HG03457 (cell line): ENCODE data around the gene UGT1A4.
"Not testable (repeated sequence)": the region's sequence is repeated elsewhere in the genome, so short reads cannot be mapped to it uniquely, and the experiment has no call there.

Experiments used
- ATAC-seq: cut with Tn5 transposase; IDR thresholded peaks from one replicate; pipeline ENCODE4 v1.9.1; 2021; ENCODE audit warnings: moderate number of reproducible peaks; ENCODE audit not compliant: unreplicated experiment

The UGT1A4 gene

GRCh38 chr2:233746475-233747282 lies 28.1 kb downstream of the UGT1A4 start:
- no peak for ATAC-seq

GRCh38 chr2:233747283-233747544 lies 28.7 kb downstream of the UGT1A4 start:
- ATAC-seq = no peak

DNA sequence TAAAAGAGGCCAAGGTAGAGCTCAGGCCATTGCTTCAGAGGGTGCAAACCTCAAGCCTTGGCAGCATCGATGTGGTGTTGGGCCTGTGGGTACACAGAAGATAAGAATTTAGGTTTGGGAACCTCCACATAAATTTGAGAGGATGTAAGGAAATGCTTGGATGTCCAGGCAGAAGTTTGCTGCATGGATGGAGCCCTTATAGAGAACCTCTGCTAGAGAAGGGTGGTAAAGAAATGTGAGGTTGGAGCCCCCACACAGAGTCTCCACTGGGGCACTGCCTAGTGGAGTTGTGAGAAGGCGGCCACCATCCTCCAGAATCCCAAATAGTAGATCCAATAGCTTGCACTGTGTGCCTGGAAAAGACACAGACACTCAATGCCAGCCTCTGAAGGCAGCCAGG lies 32.2 kb downstream of the UGT1A4 start:
- not testable (repeated sequence) for ATAC-seq

DNA sequence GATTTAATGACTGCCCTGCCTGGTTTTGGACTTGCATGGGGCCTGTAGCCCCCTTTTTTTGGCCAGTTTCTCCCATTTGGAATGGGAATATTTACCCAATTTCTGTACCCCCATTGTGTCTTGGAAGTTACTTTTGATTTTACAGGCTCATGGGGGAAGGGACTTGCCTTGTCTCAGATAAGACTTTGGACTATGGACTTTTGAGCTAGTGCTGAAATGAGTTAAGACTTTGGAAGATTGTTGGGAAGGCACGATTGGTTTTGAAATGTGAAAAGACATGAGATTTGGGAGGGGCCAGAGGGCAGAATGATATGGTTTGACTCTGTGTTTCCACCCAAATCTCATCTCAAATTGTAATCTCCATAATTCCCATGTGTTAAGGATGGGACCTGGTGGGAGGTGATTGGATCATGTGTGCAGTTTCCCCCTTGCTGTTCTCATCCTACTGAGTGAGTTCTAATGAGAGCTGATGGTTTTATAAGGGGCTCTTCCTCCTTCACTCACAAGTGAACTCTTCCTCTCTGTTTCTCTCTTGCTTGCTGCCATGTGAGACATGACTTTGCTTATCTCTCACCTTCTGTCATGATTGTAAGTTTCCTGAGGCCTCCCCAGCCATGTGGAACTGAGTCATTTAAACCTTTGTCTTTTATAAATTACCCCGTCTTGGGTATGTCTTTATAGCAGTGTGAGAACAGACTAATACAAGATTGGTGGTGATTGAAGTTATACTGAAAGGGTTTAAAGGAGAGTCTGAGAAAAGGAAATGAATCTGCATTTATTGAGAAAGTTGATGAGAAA lies 32.9 kb downstream of the UGT1A4 start:
- ATAC-seq = not testable (repeated sequence)

DNA sequence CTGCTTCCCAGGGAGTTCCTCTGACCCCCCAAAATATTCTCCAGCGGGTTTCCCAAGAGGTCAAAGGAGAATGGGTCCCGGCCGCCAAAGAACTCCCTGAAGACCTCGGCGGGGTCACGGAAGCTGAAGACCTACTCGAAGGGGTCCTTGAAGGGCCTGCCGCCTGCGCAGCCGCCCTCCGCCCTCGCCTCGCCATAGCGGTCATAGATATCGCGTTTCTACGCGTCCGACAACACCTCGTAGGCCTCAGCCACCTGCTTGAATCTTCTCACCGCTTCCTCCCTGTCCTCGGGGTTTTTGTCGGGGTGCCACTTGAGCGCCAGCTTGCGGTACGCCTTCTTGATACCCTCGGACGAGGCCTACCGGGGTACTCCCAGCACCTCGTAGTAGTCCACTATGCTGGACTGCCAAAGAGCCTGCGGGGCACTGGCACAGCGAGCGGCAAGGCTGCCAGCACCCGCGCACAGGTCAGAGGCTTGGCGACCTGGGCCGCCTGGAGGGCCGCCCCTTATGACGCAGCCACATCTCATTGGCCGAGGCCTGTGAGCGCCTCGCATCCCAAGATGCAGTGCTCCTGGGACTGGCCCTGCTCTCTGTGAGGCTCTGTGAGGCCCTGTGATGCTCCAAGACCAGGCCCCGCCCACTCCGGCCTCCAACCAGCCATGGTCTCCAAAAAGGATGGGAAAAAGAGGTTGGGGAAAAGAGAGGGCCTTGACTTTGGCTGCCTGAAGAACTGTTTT lies 36.5 kb downstream of the UGT1A4 start:
- no peak for ATAC-seq

- ATAC-seq = no peak
Measured at GRCh38 chr2:233756429-233757081, 38.0 kb downstream of the UGT1A4 start.

DNA sequence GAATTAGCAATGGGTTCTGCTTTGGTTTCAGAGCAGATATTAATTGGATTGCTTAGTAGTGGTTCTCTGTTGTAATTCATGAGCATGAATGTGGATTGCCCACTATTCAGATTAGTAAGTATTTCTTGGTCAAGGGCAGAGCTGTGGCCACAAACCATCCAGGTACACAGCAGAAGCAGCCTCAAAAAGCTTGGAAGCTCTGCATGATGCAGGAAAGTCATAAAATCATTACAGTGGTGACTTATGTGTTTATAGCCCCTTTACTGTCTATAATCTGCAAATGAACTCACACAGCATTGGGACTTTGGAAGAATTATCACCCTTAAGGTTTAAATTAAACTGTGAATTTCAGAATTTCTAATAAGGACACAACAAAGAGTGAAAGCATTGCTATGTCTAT lies 39.6 kb downstream of the UGT1A4 start:
- ATAC-seq = no peak

DNA sequence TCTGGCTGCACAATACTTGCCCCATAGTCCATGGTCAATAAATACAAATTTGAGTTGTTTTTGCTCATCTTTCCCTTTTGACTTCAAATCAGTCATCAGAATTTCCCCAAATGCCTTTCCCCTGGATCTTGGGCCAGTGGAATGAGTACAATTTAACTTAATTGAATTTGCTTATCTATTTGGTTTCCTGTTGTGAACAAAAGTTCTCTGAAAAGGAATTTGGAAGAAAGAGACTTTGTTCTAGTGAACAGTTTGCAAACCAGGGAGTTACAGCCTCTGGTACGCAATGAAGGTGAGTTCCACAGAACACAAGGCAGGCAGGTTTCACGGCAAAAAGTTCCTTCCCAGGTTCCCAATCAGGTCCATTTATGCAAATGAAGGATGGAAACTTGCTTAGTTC lies 40.3 kb downstream of the UGT1A4 start:
- no peak for ATAC-seq

DNA sequence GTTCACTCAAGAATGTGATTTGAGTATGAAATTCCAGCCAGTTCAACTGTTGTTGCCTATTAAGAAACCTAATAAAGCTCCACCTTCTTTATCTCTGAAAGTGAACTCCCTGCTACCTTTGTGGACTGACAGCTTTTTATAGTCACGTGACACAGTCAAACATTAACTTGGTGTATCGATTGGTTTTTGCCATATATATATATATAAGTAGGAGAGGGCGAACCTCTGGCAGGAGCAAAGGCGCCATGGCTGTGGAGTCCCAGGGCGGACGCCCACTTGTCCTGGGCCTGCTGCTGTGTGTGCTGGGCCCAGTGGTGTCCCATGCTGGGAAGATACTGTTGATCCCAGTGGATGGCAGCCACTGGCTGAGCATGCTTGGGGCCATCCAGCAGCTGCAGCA lies 41.5 kb downstream of the UGT1A4 start, which contains the start of gene UGT1A1:
TSS of gene UGT1A1 (plus strand) at position 228 of the 400 bp plus-strand sequence. CDS start at position 246, 18 bp downstream.
- ATAC-seq = no peak

- ATAC-seq = no peak
Measured at GRCh38 chr2:233761040-233761769, 42.7 kb downstream of the UGT1A4 start.

DNA sequence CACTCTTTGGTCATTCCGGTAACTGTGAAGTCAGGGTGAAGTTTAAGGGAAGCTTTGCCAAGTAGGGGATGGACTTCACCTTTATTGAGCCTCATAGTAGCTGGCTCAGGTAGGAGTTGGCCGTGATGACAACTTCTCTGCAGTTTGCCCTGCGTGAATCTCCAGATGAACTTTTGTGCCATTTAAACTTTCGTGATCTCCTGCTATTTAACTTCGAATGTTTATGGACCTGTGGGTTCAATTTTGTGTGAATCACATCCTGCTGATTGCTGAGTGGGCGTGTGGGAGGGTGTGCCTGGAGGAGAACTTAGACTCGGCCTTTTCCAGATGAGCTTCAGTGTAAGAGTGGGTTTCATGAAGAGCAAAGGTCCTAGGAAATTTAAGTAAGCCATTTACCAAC lies 45.7 kb downstream of the UGT1A4 start:
- no peak for ATAC-seq

- ATAC-seq = no peak
Measured at GRCh38 chr2:233764761-233765160, 46.2 kb downstream of the UGT1A4 start.

GRCh38 chr2:233766416-233766815 lies 47.9 kb downstream of the UGT1A4 start:
- ATAC-seq = no peak

- no peak for ATAC-seq
Measured at GRCh38 chr2:233768076-233768475, 49.5 kb downstream of the UGT1A4 start.

DNA sequence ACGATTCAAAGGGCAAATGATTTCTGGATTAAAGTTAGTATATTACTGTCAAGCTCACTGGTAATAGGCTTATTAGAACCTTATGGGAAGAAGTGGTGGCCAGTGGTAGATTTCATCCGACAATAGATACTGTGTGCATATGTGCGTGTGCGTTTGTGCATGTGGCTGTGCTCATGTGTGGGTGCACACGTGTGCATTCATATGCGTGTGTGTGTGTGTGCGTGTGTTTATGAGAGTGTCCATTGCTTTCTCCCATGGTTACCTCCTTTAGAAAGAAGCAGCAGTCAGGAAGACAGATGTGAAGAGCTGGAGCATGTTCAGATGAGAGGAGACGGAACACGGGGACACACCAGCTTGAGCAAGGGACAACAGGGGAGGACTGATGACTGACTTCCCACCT lies 50.7 kb downstream of the UGT1A4 start:
- ATAC-seq = no peak

DNA sequence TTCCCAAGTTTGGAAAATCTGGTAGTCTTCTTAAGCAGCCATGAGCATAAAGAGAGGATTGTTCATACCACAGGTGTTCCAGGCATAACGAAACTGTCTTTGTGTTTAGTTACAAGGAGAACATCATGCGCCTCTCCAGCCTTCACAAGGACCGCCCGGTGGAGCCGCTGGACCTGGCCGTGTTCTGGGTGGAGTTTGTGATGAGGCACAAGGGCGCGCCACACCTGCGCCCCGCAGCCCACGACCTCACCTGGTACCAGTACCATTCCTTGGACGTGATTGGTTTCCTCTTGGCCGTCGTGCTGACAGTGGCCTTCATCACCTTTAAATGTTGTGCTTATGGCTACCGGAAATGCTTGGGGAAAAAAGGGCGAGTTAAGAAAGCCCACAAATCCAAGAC lies 53.6 kb downstream of the UGT1A4 start:
- no peak for ATAC-seq

- ATAC-seq = no peak
Measured at GRCh38 chr2:233772583-233772982, 54.0 kb downstream of the UGT1A4 start.

GRCh38 chr2:233773854-233774253 lies 55.3 kb downstream of the UGT1A4 start:
- ATAC-seq = no peak

DNA sequence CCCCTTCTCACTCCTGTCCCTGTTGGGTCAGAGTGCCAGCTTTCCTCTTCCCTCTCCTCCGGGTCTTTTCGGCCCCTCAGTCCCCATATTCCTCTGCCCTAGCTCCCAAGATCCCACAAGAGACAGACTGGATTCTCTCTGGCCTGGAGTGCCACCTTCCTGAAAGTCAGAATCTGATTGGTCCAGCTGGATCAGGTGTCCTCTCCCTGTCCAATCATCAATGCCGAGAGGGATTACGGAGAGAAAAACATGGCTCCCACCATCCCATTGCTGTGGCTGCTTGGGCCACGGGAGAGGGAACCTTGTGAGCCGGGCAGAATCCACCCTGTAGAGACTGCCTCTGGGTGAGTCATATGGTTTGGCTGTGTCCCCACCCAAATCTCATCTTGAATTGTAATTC lies 56.9 kb downstream of the UGT1A4 start:
- ATAC-seq = no peak

GRCh38 chr2:233778030-233778429 lies 59.5 kb downstream of the UGT1A4 start, which contains the start of gene MROH2A:
MROH2A (plus strand) TSS chr2:233778330; CDS start chr2:233779359, 1,029 bp downstream.
- ATAC-seq = no peak
